NCI-H128 (cell line): ENCODE results near the gene PDE6B.

Source experiments
- DNase-seq: peaks from one replicate; lab custom pipeline; 2025; ENCODE audit not compliant: unreplicated experiment; lab: John Stamatoyannopoulos, UW

PDE6B gene

GRCh38 chr4:600850-601515 lies 24.4 kb upstream of the PDE6B start:
- DNase-seq = no peak

- no peak for DNase-seq
Observed at GRCh38 chr4:601612-602558, 23.5 kb upstream of the PDE6B start.

GRCh38 chr4:602559-602942 lies 22.8 kb upstream of the PDE6B start:
- DNase-seq = peak; percentile 44

GRCh38 chr4:604131-604530 lies 21.2 kb upstream of the PDE6B start:
- no peak for DNase-seq

- DNase-seq = no peak
Observed at GRCh38 chr4:605702-606425, 19.5 kb upstream of the PDE6B start.

GRCh38 chr4:608236-608635 lies 17.1 kb upstream of the PDE6B start:
- no peak for DNase-seq

- DNase-seq = no peak
Observed at GRCh38 chr4:609400-610050, 15.8 kb upstream of the PDE6B start.

GRCh38 chr4:610411-611261 lies 14.7 kb upstream of the PDE6B start:
- no peak for DNase-seq

GRCh38 chr4:612052-612748 lies 13.2 kb upstream of the PDE6B start:
- no peak for DNase-seq

GRCh38 chr4:612749-613125 lies 12.6 kb upstream of the PDE6B start:
- no peak for DNase-seq

GRCh38 chr4:613126-613525 lies 12.2 kb upstream of the PDE6B start:
- no peak for DNase-seq

GRCh38 chr4:616091-616490 lies 9.3 kb upstream of the PDE6B start:
- no peak for DNase-seq

- DNase-seq = no peak
Observed at GRCh38 chr4:616911-617643, 8.3 kb upstream of the PDE6B start.

GRCh38 chr4:617644-618641 lies 7.4 kb upstream of the PDE6B start:
- DNase-seq = no peak

- no peak for DNase-seq
Observed at GRCh38 chr4:620201-620600, 5.2 kb upstream of the PDE6B start.

- no peak for DNase-seq
Observed at GRCh38 chr4:620851-621261, 4.5 kb upstream of the PDE6B start.

- DNase-seq = no peak
Observed at GRCh38 chr4:621296-622070, 3.9 kb upstream of the PDE6B start.
